ENCODE results near the gene RRP1B.
A peak's percentile ranks its signal among the peaks of the same experiment; 100 is the strongest.
"Not testable (repeated sequence)": the region's sequence is repeated elsewhere in the genome, so short reads cannot be mapped to it uniquely, and the experiment has no call there.

Gene RRP1B

GRCh38 chr21:43659136-43660000, at the start of gene RRP1B, which contains the start of gene HSF2BP:
TSS of gene RRP1B (plus strand) at chr21:43659560. CDS start at chr21:43659665, 105 bp downstream.
TSS of gene HSF2BP (minus strand) at chr21:43659488. CDS start at chr21:43658096, 1,392 bp downstream.
- peak; percentile 52 for DNase-seq (ENCODE audit: low read depth)

- DNase-seq (ENCODE audit: low read depth) = no peak
Observed at GRCh38 chr21:43611598-43612369, 47.6 kb upstream of the RRP1B start.

GRCh38 chr21:43613755-43614638, 45.4 kb upstream of the RRP1B start:
- no peak for DNase-seq (ENCODE audit: low read depth)

GRCh38 chr21:43614839-43615238, 44.5 kb upstream of the RRP1B start:
- no peak for DNase-seq (ENCODE audit: low read depth)

GRCh38 chr21:43616861-43617260, 42.5 kb upstream of the RRP1B start:
- DNase-seq (ENCODE audit: low read depth) = not testable (repeated sequence)

GRCh38 chr21:43618940-43619339, 40.4 kb upstream of the RRP1B start:
- no peak for DNase-seq (ENCODE audit: low read depth)

GRCh38 chr21:43619344-43619743, 40.0 kb upstream of the RRP1B start:
- DNase-seq (ENCODE audit: low read depth) = no peak

- no peak for DNase-seq (ENCODE audit: low read depth)
Observed at GRCh38 chr21:43619856-43620255, 39.5 kb upstream of the RRP1B start.

- DNase-seq (ENCODE audit: low read depth) = no peak
Observed at GRCh38 chr21:43622796-43623195, 36.6 kb upstream of the RRP1B start.

- DNase-seq (ENCODE audit: low read depth) = no peak
Observed at GRCh38 chr21:43623588-43623987, 35.8 kb upstream of the RRP1B start.

- no peak for DNase-seq (ENCODE audit: low read depth)
Observed at GRCh38 chr21:43624339-43624738, 35.0 kb upstream of the RRP1B start.

GRCh38 chr21:43626390-43626789, 33.0 kb upstream of the RRP1B start:
- DNase-seq (ENCODE audit: low read depth) = no peak

GRCh38 chr21:43627527-43627926, 31.8 kb upstream of the RRP1B start:
- no peak for DNase-seq (ENCODE audit: low read depth)

- no peak for DNase-seq (ENCODE audit: low read depth)
Observed at GRCh38 chr21:43631411-43632107, 27.8 kb upstream of the RRP1B start.

- DNase-seq (ENCODE audit: low read depth) = no peak
Observed at GRCh38 chr21:43632373-43632905, 26.9 kb upstream of the RRP1B start.

GRCh38 chr21:43634618-43635017, 24.7 kb upstream of the RRP1B start:
- no peak for DNase-seq (ENCODE audit: low read depth)

- no peak for DNase-seq (ENCODE audit: low read depth)
Observed at GRCh38 chr21:43635436-43635835, 23.9 kb upstream of the RRP1B start.

GRCh38 chr21:43637530-43638158, 21.7 kb upstream of the RRP1B start:
- DNase-seq (ENCODE audit: low read depth) = no peak

GRCh38 chr21:43639470-43640353, 19.6 kb upstream of the RRP1B start:
- DNase-seq (ENCODE audit: low read depth) = no peak

- no peak for DNase-seq (ENCODE audit: low read depth)
Observed at GRCh38 chr21:43640400-43640799, 19.0 kb upstream of the RRP1B start.
